Esophagus muscularis mucosa (tissue), 4 donors: ENCODE measurements around the gene HK3. TPM values are rescaled to one million over a fixed set of nuclear protein-coding genes. Genes with fewer than 3 reads are reported as not detected.

Source experiments
- DNase-seq: peaks from one replicate; pipeline ENCODE4 v3.0.0-alpha.2; 2017; ENCODE audit errors: extremely low spot score
- H3K27ac ChIP-seq, 4 donors: fragments of 200-600 bp; sonication (generic); replicated peaks in 1 of 4; 1 replicate in 3 of 4; 2 replicates in 1 of 4; pipeline ENCODE4 v1.5.1; 2016 to 2019; ENCODE audit warnings: mild to moderate bottlenecking in 1 of 4
- H3K27me3 ChIP-seq, 4 donors: fragments of 200-600 bp; sonication (generic); one replicate each; pipeline versions ENCODE4 v1.5.1 to v1.6.0; 2016 to 2019
- H3K36me3 ChIP-seq, 4 donors: fragments of 200-600 bp; sonication (generic); one replicate each; pipeline ENCODE4 v1.5.1; 2016 to 2019
- H3K4me1 ChIP-seq, 4 donors: fragments of 200-600 bp; sonication (generic); one replicate each; pipeline ENCODE4 v1.5.1; 2016 to 2019
- H3K4me3 ChIP-seq, 4 donors: fragments of 200-600 bp; sonication (generic); 1 replicate in 2 of 4; 2 replicates in 2 of 4; pipeline ENCODE4 v1.5.1; 2016 to 2019; ENCODE audit warnings: mild to moderate bottlenecking in 4 of 4, moderate library complexity in 1 of 4
- H3K9me3 ChIP-seq, 4 donors: fragments of 200-600 bp; sonication (generic); 1 replicate in 3 of 4; 2 replicates in 1 of 4; pipeline ENCODE4 v1.5.1; 2016 to 2019
- CTCF ChIP-seq, 3 experiments: fragments of 200-600 bp in 2 of 3; fragments of 450-650 bp in 1 of 3; sonication (generic) in 2 of 3; IDR thresholded peaks; one replicate each; pipeline ENCODE4 v1.5.1; 2017 to 2019; ENCODE audit warnings: antibody characterized with exemption in 3 of 3, mild to moderate bottlenecking in 2 of 3, moderate library complexity in 1 of 3
- EP300 ChIP-seq: sonication (generic); formaldehyde crosslinking; IDR thresholded peaks from one replicate; pipeline ENCODE4 v1.6.1; 2017; ENCODE audit warnings: antibody characterized with exemption
- POLR2A ChIP-seq: fragments of 450-650 bp; IDR thresholded peaks from one replicate; pipeline ENCODE4 v1.6.1; 2017; ENCODE audit warnings: antibody characterized with exemption, moderate library complexity, mild to moderate bottlenecking, low read depth
- POLR2AphosphoS5 ChIP-seq, 2 donors: sonication (generic); formaldehyde crosslinking; IDR thresholded peaks; one replicate each; pipeline ENCODE4 v1.6.1; 2017; ENCODE audit warnings: antibody characterized with exemption in 2 of 2
- WGBS: methylation state at CpG from one replicate; pipeline ENCODE4 v1.1.5; 2018; 5-methylcytosine and 5-hydroxymethylcytosine counted together
- intact Hi-C: fragments of 100-400 bp; cut with DNase I; formaldehyde crosslinking; loops from one replicate; pipeline ENCODE4 v1.15.1; 2023
- total RNA-seq, 4 donors: library from RNA; depleted of rRNA; stranded (reverse); fragments of >200 nt; gene quantifications; one replicate each; pipeline versions ENCODE4 v1.1.0 to v1.2.1, GENCODE V29; 2016

Gene HK3
- total RNA-seq, 4 donors from 2014 or later = 3.8 to 11.6 (median 6.9) TPM

DNA sequence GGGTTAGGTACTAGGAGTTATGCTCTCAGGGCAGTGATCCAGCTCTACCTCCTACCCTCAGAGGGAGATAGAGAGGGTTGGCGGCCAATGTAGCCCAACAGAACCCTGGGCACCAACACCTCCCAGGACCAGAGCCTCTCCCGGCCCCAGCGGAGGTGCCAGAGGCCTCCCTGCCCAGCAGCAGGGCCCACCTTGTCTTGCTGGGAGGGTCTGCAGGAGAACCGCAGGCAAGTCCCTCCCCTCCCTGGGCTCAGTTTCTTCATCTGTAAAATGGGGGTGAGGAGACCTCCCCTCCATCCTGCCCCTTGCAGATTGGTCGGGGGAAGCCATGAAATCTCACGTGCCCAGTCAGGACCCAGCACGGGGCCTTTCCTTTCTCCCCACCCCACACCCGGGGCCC is 34.4 kb downstream of the HK3 start:
- no peak for DNase-seq
- Histone ChIP-seq H3K4me1 (no peaks in the 10 kb centered on the region), H3K4me3 (no peak overlapping the region), H3K36me3 (no peaks in the 10 kb centered on the region), H3K27ac (no peak overlapping the region), H3K9me3 (no peaks in the 10 kb centered on the region), H3K27me3 (peaks cover 0 to 99% (median 6%) of the 10 kb centered on the region in 4 donors)
- 89% methylated on average over 8 of the region's 8 CpGs for WGBS
- intact Hi-C loops = no loop called here
- TF ChIP-seq CTCF (IDR thresholded peaks at IDR 0.05) (no peak), POLR2AphosphoS5 (IDR thresholded peaks at IDR 0.05) (no peak), POLR2A (no peak), EP300 (no peak)

GRCh38 chr5:176863765-176864098 is 35.4 kb downstream of the HK3 start:
- TF ChIP-seq CTCF (IDR thresholded peaks at IDR 0.05) = no peak
- no peak for TF ChIP-seq POLR2AphosphoS5 (IDR thresholded peaks at IDR 0.05)
- TF ChIP-seq POLR2A = no peak
- TF ChIP-seq EP300 = no peak
- Histone ChIP-seq H3K4me3 (no peak overlapping the region), H3K9me3 (no peaks in the 10 kb centered on the region), H3K27me3 (peaks cover 0 to 89% (median 6%) of the 10 kb centered on the region in 4 donors), H3K36me3 (no peaks in the 10 kb centered on the region), H3K4me1 (no peaks in the 10 kb centered on the region), H3K27ac (no peak overlapping the region)
- WGBS = 55% methylated on average over 2 of the region's 5 CpGs
- DNase-seq = no peak
- intact Hi-C loops = no loop called here

DNA sequence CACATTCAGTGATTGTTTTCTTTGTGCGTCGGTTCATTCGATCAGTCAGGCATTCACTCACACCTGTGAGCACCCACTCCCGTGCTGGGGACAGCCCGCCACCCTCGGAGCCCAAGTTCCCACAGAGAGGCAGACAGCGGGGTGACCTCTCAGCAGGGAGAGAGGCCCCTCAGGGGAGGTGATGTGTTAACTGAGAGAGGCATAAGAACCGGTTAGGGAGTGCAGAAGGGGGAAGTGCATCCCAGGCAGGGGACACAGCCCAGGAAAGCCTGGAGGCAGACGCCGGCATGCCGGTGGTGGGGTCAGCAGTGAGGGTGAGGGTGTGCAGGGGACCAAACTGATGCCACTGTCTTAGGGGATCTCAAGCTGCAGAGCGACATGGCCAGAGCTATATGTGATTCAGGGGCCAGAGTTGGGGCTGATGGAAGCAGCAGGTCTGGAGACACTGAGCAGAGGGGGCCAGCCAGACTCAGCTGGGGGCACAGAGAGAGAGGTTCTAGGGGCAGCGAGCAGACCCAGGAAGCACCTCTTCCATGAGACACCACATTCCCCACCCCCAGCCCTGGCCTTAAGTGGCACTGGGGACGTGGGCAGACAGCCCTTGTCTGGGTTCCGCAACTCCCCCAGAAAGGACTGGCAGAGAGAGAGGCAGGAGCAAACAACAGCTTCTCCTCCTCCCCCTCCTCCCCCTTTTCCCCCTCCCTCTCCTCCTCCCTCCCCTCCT is 35.9 kb downstream of the HK3 start:
- intact Hi-C loops = no loop called here
- Histone ChIP-seq H3K9me3 (no peaks in the 10 kb centered on the region), H3K27ac (no peak overlapping the region), H3K36me3 (no peaks in the 10 kb centered on the region), H3K27me3 (peaks cover 0 to 85% (median 6%) of the 10 kb centered on the region in 4 donors), H3K4me1 (no peaks in the 10 kb centered on the region), H3K4me3 (no peak overlapping the region)
- WGBS = 21% methylated on average over 15 of the region's 15 CpGs
- TF ChIP-seq EP300 (no peak), POLR2A (no peak), POLR2AphosphoS5 (IDR thresholded peaks at IDR 0.05) (no peak), CTCF (IDR thresholded peaks at IDR 0.05) (no peak)
- DNase-seq = no peak

- TF ChIP-seq POLR2AphosphoS5 (IDR thresholded peaks at IDR 0.05) = no peak
- no peak for TF ChIP-seq POLR2A
- no peak for TF ChIP-seq CTCF (IDR thresholded peaks at IDR 0.05)
- TF ChIP-seq EP300 = no peak
- no peak overlapping the region for H3K27ac ChIP-seq
- no peaks in the 10 kb centered on the region for H3K4me1 ChIP-seq
- no peaks in the 10 kb centered on the region for H3K9me3 ChIP-seq
- 42% methylated on average over 10 of the region's 28 CpGs for WGBS
- DNase-seq = no peak
- no peak overlapping the region for H3K4me3 ChIP-seq
- peaks cover 0 to 85% (median 6%) of the 10 kb centered on the region in 4 donors for H3K27me3 ChIP-seq
- H3K36me3 ChIP-seq = no peaks in the 10 kb centered on the region
- intact Hi-C loops = no loop called here
Observed at GRCh38 chr5:176862330-176862995, 36.7 kb downstream of the HK3 start.
